Esophagus squamous epithelium (tissue), 5 donors: Measurements from ENCODE around the gene KLHDC10. TPM values are rescaled to one million over a fixed set of nuclear protein-coding genes. Genes with fewer than 3 reads are reported as not detected.

Source experiments
- DNase-seq: peaks from one replicate; lab custom pipeline; 2025; lab: John Stamatoyannopoulos, UW
- H3K27ac ChIP-seq, 4 donors: fragments of 200-600 bp; sonication (generic); one replicate each; pipeline ENCODE4 v1.5.1; 2016 to 2019; ENCODE audit warnings: mild to moderate bottlenecking in 1 of 4
- H3K27me3 ChIP-seq, 4 donors: fragments of 200-600 bp; sonication (generic); 1 replicate in 3 of 4; 2 replicates in 1 of 4; pipeline versions ENCODE4 v1.5.1 to v1.6.0; 2017 to 2021; ENCODE audit warnings: antibody characterized with exemption in 1 of 4
- H3K36me3 ChIP-seq, 3 donors: fragments of 200-600 bp; sonication (generic); one replicate each; pipeline ENCODE4 v1.5.1; 2016 to 2019
- H3K4me1 ChIP-seq, 3 donors: fragments of 200-600 bp; sonication (generic); one replicate each; pipeline ENCODE4 v1.5.1; 2017 to 2019
- H3K4me3 ChIP-seq, 4 donors: fragments of 200-600 bp; sonication (generic); 1 replicate in 3 of 4; 2 replicates in 1 of 4; pipeline ENCODE4 v1.5.1; 2016 to 2019; ENCODE audit warnings: mild to moderate bottlenecking in 2 of 4, moderate library complexity in 1 of 4
- H3K9me3 ChIP-seq, 3 donors: fragments of 200-600 bp; sonication (generic); one replicate each; pipeline ENCODE4 v1.5.1; 2016 to 2019
- POLR2A ChIP-seq, 4 donors: fragments of 450-650 bp; IDR thresholded peaks; one replicate each; pipeline ENCODE4 v1.6.1; 2017; ENCODE audit warnings: antibody characterized with exemption in 4 of 4, mild to moderate bottlenecking in 4 of 4, moderate library complexity in 3 of 4
- WGBS, 2 donors: methylation state at CpG; one replicate each; pipeline ENCODE4 v1.1.5; 2018; 5-methylcytosine and 5-hydroxymethylcytosine counted together
- intact Hi-C: fragments of 100-400 bp; cut with DNase I; formaldehyde crosslinking; loops from one replicate; pipeline ENCODE4 v1.15.0; 2022
- total RNA-seq, 4 donors: library from RNA; depleted of rRNA; stranded (reverse); fragments of >200 nt; gene quantifications; one replicate each; pipeline ENCODE4 v1.1.0, GENCODE V29; 2016
- TF ChIP-seq, protein P1 (sequence below), 6 experiments: fragments of 450-650 bp in 4 of 6; fragments of 200-600 bp in 2 of 6; sonication (generic) in 2 of 6; IDR thresholded peaks; one replicate each; pipeline ENCODE4 v1.5.1; 2016 to 2019; ENCODE audit warnings: antibody characterized with exemption in 6 of 6, mild to moderate bottlenecking in 4 of 6, moderate library complexity in 4 of 6
- donor health status: DM: yes; HTN: yes; CAD: no.

Gene KLHDC10
- total RNA-seq, 4 donors from 2014 or later, result 11.9 to 17.5 (median 15.7) TPM

DNA sequence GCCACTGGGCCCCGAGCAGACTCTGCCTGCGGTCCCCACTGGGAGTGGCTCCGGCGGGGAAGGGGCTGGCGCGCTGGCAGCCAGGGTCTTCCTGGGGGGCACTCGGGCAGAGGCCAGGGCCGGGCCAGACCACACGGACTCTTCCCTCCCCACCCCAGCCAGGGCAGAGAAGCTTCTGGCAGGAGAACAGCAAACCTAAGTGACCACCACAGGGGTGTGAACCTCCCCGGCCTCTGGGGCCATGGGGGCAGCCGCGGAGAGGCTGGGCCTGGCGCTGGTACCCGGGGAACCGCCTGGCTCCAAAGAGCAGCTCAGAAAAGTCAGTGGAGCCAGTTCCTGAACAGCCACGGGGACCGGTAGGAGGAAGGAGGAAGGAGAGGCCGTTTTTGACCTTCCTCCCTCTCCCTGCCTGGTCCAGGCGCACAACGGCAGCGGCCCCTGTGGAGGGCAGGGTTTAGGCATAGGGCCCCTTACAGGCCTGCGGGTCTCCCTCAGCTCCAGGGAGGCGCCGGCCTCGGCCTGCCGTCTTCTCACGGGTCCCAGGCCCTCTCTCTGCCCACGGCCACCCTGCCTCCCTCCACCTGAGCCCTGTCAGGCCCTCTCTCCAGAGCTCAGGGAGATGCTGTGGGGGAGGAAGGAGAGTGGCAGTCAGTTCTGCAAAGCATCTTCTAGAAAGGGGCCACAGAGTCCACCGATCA, 83.0 kb downstream of the KLHDC10 start:
- Histone ChIP-seq H3K4me1 (peaks cover 0 to 22% (median 0%) of the 10 kb centered on the region in 3 donors), H3K27ac (no peak overlapping the region), H3K36me3 (peaks cover 0 to 1% (median 0%) of the 10 kb centered on the region in 3 donors), H3K27me3 (no peaks in the 10 kb centered on the region), H3K9me3 (peaks cover 0 to 19% (median 0%) of the 10 kb centered on the region in 3 donors), H3K4me3 (no peak overlapping the region)
- TF ChIP-seq, protein P1, sequence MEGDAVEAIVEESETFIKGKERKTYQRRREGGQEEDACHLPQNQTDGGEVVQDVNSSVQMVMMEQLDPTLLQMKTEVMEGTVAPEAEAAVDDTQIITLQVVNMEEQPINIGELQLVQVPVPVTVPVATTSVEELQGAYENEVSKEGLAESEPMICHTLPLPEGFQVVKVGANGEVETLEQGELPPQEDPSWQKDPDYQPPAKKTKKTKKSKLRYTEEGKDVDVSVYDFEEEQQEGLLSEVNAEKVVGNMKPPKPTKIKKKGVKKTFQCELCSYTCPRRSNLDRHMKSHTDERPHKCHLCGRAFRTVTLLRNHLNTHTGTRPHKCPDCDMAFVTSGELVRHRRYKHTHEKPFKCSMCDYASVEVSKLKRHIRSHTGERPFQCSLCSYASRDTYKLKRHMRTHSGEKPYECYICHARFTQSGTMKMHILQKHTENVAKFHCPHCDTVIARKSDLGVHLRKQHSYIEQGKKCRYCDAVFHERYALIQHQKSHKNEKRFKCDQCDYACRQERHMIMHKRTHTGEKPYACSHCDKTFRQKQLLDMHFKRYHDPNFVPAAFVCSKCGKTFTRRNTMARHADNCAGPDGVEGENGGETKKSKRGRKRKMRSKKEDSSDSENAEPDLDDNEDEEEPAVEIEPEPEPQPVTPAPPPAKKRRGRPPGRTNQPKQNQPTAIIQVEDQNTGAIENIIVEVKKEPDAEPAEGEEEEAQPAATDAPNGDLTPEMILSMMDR (IDR thresholded peaks at IDR 0.05), result no peak
- TF ChIP-seq POLR2A (IDR thresholded peaks at IDR 0.05), result no peak
- intact Hi-C loops, result no loop called here
- WGBS, 2 donors, result 47 to 62% methylated on average over 8 to 14 of the region's 29 CpGs
- no peak for DNase-seq

DNA sequence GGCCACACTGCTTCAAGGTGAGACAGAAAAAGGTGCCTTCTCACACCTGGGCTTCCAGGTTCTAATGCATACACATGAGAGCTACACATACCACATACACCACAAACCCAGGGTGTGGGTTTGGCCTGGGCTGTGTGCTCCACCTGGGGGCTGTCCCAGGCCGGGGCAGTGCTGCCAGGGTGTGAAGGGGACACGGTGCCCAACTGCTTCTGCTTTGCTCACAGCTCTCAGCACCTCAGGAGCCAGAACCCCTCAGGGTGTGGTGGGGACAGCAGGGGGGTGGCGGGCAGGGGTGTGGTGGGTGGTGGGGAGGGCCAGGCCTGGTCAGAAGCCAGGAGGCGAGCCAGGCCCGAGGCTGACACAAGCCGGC, 83.8 kb downstream of the KLHDC10 start:
- WGBS, 2 donors, result no CpG with 5 or more reads among the region's 6 CpGs
- DNase-seq, result no peak
- no peak overlapping the region for H3K27ac ChIP-seq

DNA sequence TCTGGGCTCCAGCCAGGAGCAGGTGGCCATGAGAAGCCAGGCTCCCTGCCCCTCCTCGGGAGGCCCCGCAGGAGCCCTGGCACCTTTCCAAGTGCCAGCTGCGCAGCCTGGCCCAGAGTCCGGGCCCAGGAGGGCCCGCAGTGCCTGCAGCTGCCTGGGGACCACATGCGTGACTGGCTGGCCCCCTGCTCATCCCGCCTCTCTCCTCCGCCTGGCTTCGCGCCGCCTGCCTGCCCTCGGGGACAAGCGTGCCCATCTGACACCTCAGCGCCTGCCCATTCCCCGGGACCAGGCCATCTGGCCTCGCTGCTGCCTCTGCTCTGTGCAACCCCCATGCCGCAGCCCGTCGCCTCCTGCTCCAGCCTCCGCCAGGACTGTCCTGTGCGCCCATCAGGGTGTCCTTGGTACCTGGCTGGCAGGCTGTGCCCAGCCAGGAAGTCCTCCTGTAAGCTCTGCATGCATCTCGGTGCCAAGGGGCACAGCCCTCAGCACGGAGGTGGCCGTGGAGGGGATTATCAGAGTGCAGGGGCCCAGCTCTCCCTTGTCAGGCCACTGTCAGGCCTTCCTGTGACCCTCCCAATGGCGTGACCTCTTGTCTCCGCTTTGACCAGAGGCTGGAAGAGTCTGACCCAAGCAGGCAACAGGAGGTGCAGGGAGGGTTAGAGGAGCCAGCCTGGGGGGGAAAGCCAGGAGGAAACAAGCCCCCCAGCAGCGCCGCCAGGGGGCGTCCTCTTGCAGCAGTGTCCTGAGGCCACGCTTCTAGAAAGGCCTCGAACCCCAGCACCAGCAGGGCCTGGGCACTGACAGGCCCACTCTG, 84.4 kb downstream of the KLHDC10 start:
- 68 to 77% methylated on average over 5 to 6 of the region's 31 CpGs for WGBS, 2 donors
- intact Hi-C loops, result no loop called here
- peaks cover 0 to 22% (median 0%) of the 10 kb centered on the region in 3 donors for H3K4me1 ChIP-seq
- H3K9me3 ChIP-seq, result peaks cover 0 to 19% (median 0%) of the 10 kb centered on the region in 3 donors
- DNase-seq, result no peak
- H3K36me3 ChIP-seq, result peaks cover 0 to 15% (median 0%) of the 10 kb centered on the region in 3 donors
- H3K27me3 ChIP-seq, result no peaks in the 10 kb centered on the region
- no peak overlapping the region for H3K27ac ChIP-seq
- TF ChIP-seq, protein P1 (IDR thresholded peaks at IDR 0.05), result peak in 1 of 6 experiments; percentile 14
- TF ChIP-seq POLR2A (IDR thresholded peaks at IDR 0.05), result no peak
- H3K4me3 ChIP-seq, result no peak overlapping the region

More for the DNA sequence above, 83.8 kb downstream of the KLHDC10 start:
- H3K4me3 ChIP-seq, result no peak overlapping the region
- peaks cover 0 to 9% (median 0%) of the 10 kb centered on the region in 3 donors for H3K36me3 ChIP-seq
- TF ChIP-seq, protein P1 (IDR thresholded peaks at IDR 0.05), result no peak
- TF ChIP-seq POLR2A (IDR thresholded peaks at IDR 0.05), result no peak
- peaks cover 0 to 19% (median 0%) of the 10 kb centered on the region in 3 donors for H3K9me3 ChIP-seq
- intact Hi-C loops, result no loop called here
- H3K4me1 ChIP-seq, result peaks cover 0 to 22% (median 0%) of the 10 kb centered on the region in 3 donors
- no peaks in the 10 kb centered on the region for H3K27me3 ChIP-seq

DNA sequence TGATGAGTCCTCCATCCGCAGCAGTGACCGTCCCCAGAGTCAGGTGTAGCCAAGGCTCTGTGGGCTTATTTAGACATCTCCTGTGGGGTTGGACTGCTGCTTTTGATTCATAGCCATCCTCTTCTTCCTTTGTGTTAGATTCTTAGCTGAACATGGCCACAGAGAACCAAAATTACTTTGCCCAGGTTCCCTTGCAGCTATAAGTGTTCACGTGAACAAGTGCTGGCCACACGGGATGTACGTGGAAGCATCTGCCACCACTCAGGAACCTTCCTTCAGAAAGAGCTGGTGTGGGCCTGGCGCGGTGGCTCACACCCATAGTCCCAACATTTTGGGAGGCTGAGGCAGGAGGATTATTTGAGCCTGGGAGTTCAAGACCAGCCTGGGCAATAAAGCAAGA, 85.8 kb downstream of the KLHDC10 start:
- Histone ChIP-seq H3K27ac (no peak overlapping the region), H3K36me3 (peaks cover 0 to 29% (median 0%) of the 10 kb centered on the region in 3 donors), H3K4me1 (peaks cover 0 to 22% (median 0%) of the 10 kb centered on the region in 3 donors), H3K27me3 (no peaks in the 10 kb centered on the region), H3K4me3 (no peak overlapping the region), H3K9me3 (peaks cover 0 to 23% (median 0%) of the 10 kb centered on the region in 3 donors)
- intact Hi-C loops, result no loop called here
- WGBS, 2 donors, result 94 to 96% methylated on average over 6 to 7 of the region's 7 CpGs
- TF ChIP-seq, protein P1 (IDR thresholded peaks at IDR 0.05), result no peak
- no peak for TF ChIP-seq POLR2A (IDR thresholded peaks at IDR 0.05)
- DNase-seq, result no peak
